NOMO-1 (cell line): ENCODE results near the gene UTS2B.

ENCODE experiments used
- DNase-seq, 2 experiments: peaks; one replicate each; lab custom pipeline; 2025; ENCODE audit not compliant: unreplicated experiment in 2 of 2; lab: John Stamatoyannopoulos, UW

The UTS2B gene

GRCh38 chr3:191353022-191353777 lies 22.9 kb upstream of the UTS2B start:
- no peak for DNase-seq

- DNase-seq = no peak
These were observed 21.7 kb upstream of the UTS2B start for GRCh38 chr3:191352014-191352413.

- no peak for DNase-seq
These were observed 20.2 kb upstream of the UTS2B start for GRCh38 chr3:191350396-191351090.

GRCh38 chr3:191348098-191348497 lies 17.8 kb upstream of the UTS2B start:
- DNase-seq = no peak

- no peak for DNase-seq
These were observed 16.9 kb upstream of the UTS2B start for GRCh38 chr3:191347228-191347627.

- DNase-seq = no peak
These were observed 15.0 kb upstream of the UTS2B start for GRCh38 chr3:191345334-191345733.

- DNase-seq = no peak
These were observed 13.6 kb upstream of the UTS2B start for GRCh38 chr3:191343913-191344312.

GRCh38 chr3:191343115-191343514 lies 12.8 kb upstream of the UTS2B start:
- no peak for DNase-seq

- no peak for DNase-seq
These were observed 12.1 kb upstream of the UTS2B start for GRCh38 chr3:191342411-191342810.

GRCh38 chr3:191342006-191342405 lies 11.7 kb upstream of the UTS2B start:
- no peak for DNase-seq

GRCh38 chr3:191340966-191341365 lies 10.6 kb upstream of the UTS2B start:
- no peak for DNase-seq

- no peak for DNase-seq
These were observed 10.0 kb upstream of the UTS2B start for GRCh38 chr3:191340351-191340750.

GRCh38 chr3:191339316-191339917 lies 9.1 kb upstream of the UTS2B start:
- DNase-seq = peak in 1 of 2 experiments; percentile 4

- no peak for DNase-seq
These were observed 7.8 kb upstream of the UTS2B start for GRCh38 chr3:191338177-191338488.

- no peak for DNase-seq
These were observed 6.5 kb upstream of the UTS2B start for GRCh38 chr3:191336833-191337232.

- no peak for DNase-seq
These were observed 4.1 kb upstream of the UTS2B start for GRCh38 chr3:191334346-191334893.

GRCh38 chr3:191333298-191333880 lies 3.1 kb upstream of the UTS2B start:
- no peak for DNase-seq

GRCh38 chr3:191331388-191331787 lies 1.1 kb upstream of the UTS2B start:
- no peak for DNase-seq

GRCh38 chr3:191330530-191331048 lies 263 bp upstream of the UTS2B start:
- no peak for DNase-seq

GRCh38 chr3:191328962-191329653 lies 1.2 kb downstream of the UTS2B start, which contains the start of gene CCDC50:
CCDC50 (plus strand) TSS chr3:191329394; CDS start chr3:191329675, 281 bp downstream.
- DNase-seq = peak; percentile 67 to 71
